Keratinocyte (primary cell): ENCODE data around the gene SYCE3. TPM values are rescaled to one million over a fixed set of nuclear protein-coding genes. Genes with fewer than 3 reads are reported as not detected.

ENCODE experiments used
- DNase-seq: peaks from one replicate; pipeline ENCODE4 v3.0.0-alpha.2; 2011; ENCODE audit warnings: low read depth, missing footprints, low spot score
- FAIRE-seq: peaks from 2 replicates; lab custom pipeline; 2011; peaks lifted over from hg19 to GRCh38; lab: Jason Lieb, UNC
- H2AFZ ChIP-seq: 2 replicates; pipeline ENCODE4 v1.6.0; 2012; ENCODE audit warnings: low read length, control low read depth, inconsistent platforms; ENCODE audit not compliant: control insufficient read depth
- H3K27ac ChIP-seq: 2 replicates; pipeline ENCODE4 v1.5.1; 2011; ENCODE audit warnings: low read length; ENCODE audit not compliant: control insufficient read depth, insufficient read depth
- H3K27me3 ChIP-seq: 3 replicates; pipeline ENCODE4 v1.6.0; 2011; ENCODE audit warnings: low read length; ENCODE audit not compliant: control insufficient read depth, insufficient read depth; ENCODE audit errors: extremely low read depth
- H3K36me3 ChIP-seq, 2 experiments: 2 replicates in 1 of 2; 3 replicates in 1 of 2; pipeline ENCODE4 v1.5.1; 2011; ENCODE audit warnings: low read length in 2 of 2, mild to moderate bottlenecking in 1 of 2; ENCODE audit not compliant: control insufficient read depth in 2 of 2, insufficient read depth in 2 of 2; ENCODE audit errors: extremely low read depth in 1 of 2
- H3K4me1 ChIP-seq: 3 replicates; pipeline ENCODE4 v1.5.1; 2011; ENCODE audit warnings: low read length; ENCODE audit not compliant: control insufficient read depth, insufficient read depth; ENCODE audit errors: extremely low read depth
- H3K4me2 ChIP-seq: 3 replicates; pipeline ENCODE4 v1.6.0; 2011; ENCODE audit warnings: low read depth, low read length; ENCODE audit not compliant: control insufficient read depth, insufficient read depth; ENCODE audit errors: extremely low read depth
- H3K4me3 ChIP-seq, 3 experiments: fragments of 200-600 bp in 1 of 3; sonication (generic) in 1 of 3; 2 replicates in 2 of 3; 3 replicates in 1 of 3; pipeline ENCODE4 v1.5.1; 2011 to 2016; ENCODE audit warnings: low read length in 3 of 3, mild to moderate bottlenecking in 3 of 3, control low read depth in 2 of 3, inconsistent platforms in 1 of 3, low read depth in 1 of 3, mixed read lengths in 1 of 3, mixed run types in 1 of 3, moderate library complexity in 1 of 3; ENCODE audit not compliant: control insufficient read depth in 2 of 3, insufficient read depth in 2 of 3; ENCODE audit errors: extremely low read depth in 1 of 3
- H3K79me2 ChIP-seq: 2 replicates; pipeline ENCODE4 v1.6.0; 2012; ENCODE audit warnings: low read length; ENCODE audit not compliant: control insufficient read depth, insufficient read depth
- H3K9ac ChIP-seq: 3 replicates; pipeline ENCODE4 v1.6.0; 2011; ENCODE audit warnings: low read length; ENCODE audit not compliant: control insufficient read depth, insufficient read depth; ENCODE audit errors: extremely low read depth
- H3K9me1 ChIP-seq: 3 replicates; pipeline ENCODE4 v1.6.0; 2011; ENCODE audit warnings: low read length; ENCODE audit not compliant: control insufficient read depth, insufficient read depth; ENCODE audit errors: extremely low read depth
- H3K9me3 ChIP-seq: 2 replicates; pipeline ENCODE4 v1.5.1; 2012; ENCODE audit warnings: low read depth, low read length; ENCODE audit not compliant: control insufficient read depth
- H4K20me1 ChIP-seq: 3 replicates; pipeline ENCODE4 v1.6.0; 2011; ENCODE audit warnings: low read length; ENCODE audit not compliant: control insufficient read depth, insufficient read depth; ENCODE audit errors: extremely low read depth
- EZH2 ChIP-seq: IDR thresholded peaks from one replicate; pipeline ENCODE4 v1.6.1; 2012; ENCODE audit warnings: inconsistent platforms, mild to moderate bottlenecking, low read length, moderate library complexity
- dilution Hi-C: fragments of 300-500 bp; cut with MboI; formaldehyde crosslinking; loops from one replicate; pipeline ENCODE4 v1.7.0; 2020; ENCODE audit warnings: low sequenced_read_pairs; ENCODE audit not compliant: extremely low pct_ligation_motif_present
- polyA plus RNA-seq, 5 experiments: library from polyadenylated mRNA; depleted of rRNA in 3 of 5; stranded (reverse) in 3 of 5; stranded (forward) in 1 of 5; unstranded in 1 of 5; fragments of >200 nt; gene quantifications; 1 replicate in 1 of 5; 2 replicates in 3 of 5; 3 replicates in 1 of 5; pipeline versions ENCODE4 v1.2.1 to v1.2.3, GENCODE V29; 2011 to 2012; ENCODE audit warnings: missing spikeins in 2 of 5, low read depth in 1 of 5, low replicate concordance in 1 of 5
- TF ChIP-seq, protein P1 (sequence below), 3 experiments: IDR thresholded peaks in 1 of 3; conservative IDR thresholded peaks in 1 of 3; optimal IDR thresholded peaks in 1 of 3; 2 replicates in 2 of 3; 3 replicates in 1 of 3; pipeline versions ENCODE3 to v1.5.1; 2011; ENCODE audit warnings: low read length in 3 of 3, mild to moderate bottlenecking in 3 of 3, moderate library complexity in 2 of 3, control low read depth in 1 of 3, inconsistent platforms in 1 of 3; ENCODE audit not compliant: insufficient read depth in 2 of 3; ENCODE audit errors: extremely low read depth in 1 of 3

SYCE3 gene
- polyA plus RNA-seq, 1 donor (not counting 4 experiments of a cell fraction or from before 2014, with no cell fraction given): 0.17 TPM

DNA sequence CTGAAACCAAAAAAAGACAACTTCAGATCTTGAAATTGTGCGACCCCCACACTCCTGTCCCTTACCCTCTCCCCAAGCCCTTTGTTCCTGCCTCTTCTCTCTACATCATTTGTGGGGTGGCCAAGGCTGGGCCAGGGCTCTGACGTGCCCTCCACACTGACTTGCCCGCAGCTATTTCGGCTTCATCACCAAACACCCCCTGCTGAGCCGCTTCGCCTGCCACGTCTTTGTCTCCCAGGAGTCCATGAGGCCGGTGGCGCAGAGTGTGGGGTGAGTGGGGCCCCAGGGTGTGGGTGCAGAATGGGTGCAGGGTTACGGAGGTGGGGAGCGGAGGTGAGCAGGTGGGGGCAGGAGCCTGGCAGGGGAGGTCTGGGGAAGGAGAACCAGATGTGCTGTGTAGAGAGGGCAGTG, 47.3 kb upstream of the SYCE3 start:
- Histone ChIP-seq H3K9me3 (no peaks in the 10 kb centered on the region), H3K36me3 (no peaks in the 10 kb centered on the region), H3K4me2 (no peak overlapping the region), H3K4me1 (peaks cover 2% of the 10 kb centered on the region), H3K4me3 (no peak overlapping the region), H3K27me3 (peaks cover 13% of the 10 kb centered on the region), H3K9me1 (no peaks in the 10 kb centered on the region), H4K20me1 (no peaks in the 10 kb centered on the region), H2AFZ (no peak overlapping the region), H3K79me2 (no peaks in the 10 kb centered on the region), H3K9ac (no peak overlapping the region), H3K27ac (no peak overlapping the region)
- DNase-seq (no peak), FAIRE-seq (no peak)
- dilution Hi-C loops: no loop called here
- TF ChIP-seq, protein P1, sequence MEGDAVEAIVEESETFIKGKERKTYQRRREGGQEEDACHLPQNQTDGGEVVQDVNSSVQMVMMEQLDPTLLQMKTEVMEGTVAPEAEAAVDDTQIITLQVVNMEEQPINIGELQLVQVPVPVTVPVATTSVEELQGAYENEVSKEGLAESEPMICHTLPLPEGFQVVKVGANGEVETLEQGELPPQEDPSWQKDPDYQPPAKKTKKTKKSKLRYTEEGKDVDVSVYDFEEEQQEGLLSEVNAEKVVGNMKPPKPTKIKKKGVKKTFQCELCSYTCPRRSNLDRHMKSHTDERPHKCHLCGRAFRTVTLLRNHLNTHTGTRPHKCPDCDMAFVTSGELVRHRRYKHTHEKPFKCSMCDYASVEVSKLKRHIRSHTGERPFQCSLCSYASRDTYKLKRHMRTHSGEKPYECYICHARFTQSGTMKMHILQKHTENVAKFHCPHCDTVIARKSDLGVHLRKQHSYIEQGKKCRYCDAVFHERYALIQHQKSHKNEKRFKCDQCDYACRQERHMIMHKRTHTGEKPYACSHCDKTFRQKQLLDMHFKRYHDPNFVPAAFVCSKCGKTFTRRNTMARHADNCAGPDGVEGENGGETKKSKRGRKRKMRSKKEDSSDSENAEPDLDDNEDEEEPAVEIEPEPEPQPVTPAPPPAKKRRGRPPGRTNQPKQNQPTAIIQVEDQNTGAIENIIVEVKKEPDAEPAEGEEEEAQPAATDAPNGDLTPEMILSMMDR (optimal IDR thresholded peaks at IDR 0.05 in 1 of 3, IDR thresholded peaks at IDR 0.05 in 1 of 3, conservative IDR thresholded peaks at IDR 0.05 in 1 of 3; ENCODE audit: extremely low read depth in 1 of 3, insufficient read depth in 2 of 3, low read length in 3 of 3): no peak
- TF ChIP-seq EZH2: no peak

DNA sequence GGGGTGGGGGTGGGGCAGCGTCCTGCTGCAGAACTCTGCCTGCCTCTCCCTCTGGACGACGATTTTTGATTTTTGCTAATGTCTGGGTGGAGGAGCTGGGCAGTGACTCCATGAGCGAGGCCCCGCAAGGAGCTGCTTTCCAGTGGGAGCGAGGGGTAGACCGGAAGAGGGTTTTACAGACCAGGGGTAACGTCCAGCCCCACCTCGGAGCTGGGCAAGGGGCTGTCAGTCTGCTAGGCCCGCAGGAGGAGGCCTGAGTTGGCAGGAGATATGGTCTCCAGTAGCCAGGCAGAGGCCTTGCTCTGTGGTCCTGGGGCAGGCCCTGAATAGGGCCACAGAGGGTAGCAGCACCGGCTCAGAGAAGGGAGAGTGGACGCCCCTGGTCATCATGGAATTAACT, 46.9 kb upstream of the SYCE3 start:
- H3K36me3 ChIP-seq: no peaks in the 10 kb centered on the region
- FAIRE-seq (no peak), DNase-seq (no peak)
- H3K4me2 ChIP-seq: no peak overlapping the region
- no peaks in the 10 kb centered on the region for H3K9me1 ChIP-seq
- no peaks in the 10 kb centered on the region for H3K79me2 ChIP-seq
- no peak overlapping the region for H3K27ac ChIP-seq
- H3K4me1 ChIP-seq: peaks cover 2% of the 10 kb centered on the region
- no peaks in the 10 kb centered on the region for H3K9me3 ChIP-seq
- no peak overlapping the region for H2AFZ ChIP-seq
- dilution Hi-C loops: no loop called here
- peaks cover 18% of the 10 kb centered on the region for H3K27me3 ChIP-seq
- no peak overlapping the region for H3K4me3 ChIP-seq
- no peak overlapping the region for H3K9ac ChIP-seq
- TF ChIP-seq, protein P1 (optimal IDR thresholded peaks at IDR 0.05 in 1 of 3, IDR thresholded peaks at IDR 0.05 in 1 of 3, conservative IDR thresholded peaks at IDR 0.05 in 1 of 3; ENCODE audit: extremely low read depth in 1 of 3, insufficient read depth in 2 of 3, low read length in 3 of 3): no peak
- no peak for TF ChIP-seq EZH2
- H4K20me1 ChIP-seq: no peaks in the 10 kb centered on the region
